Stimulated activated CD4-positive, alpha-beta T cell treated with anti-CD3 and anti-CD28 coated beads, Interleukin-4, amount 100 ng/mL, for 1 hour (primary cell): ENCODE data around the gene DNASE2.
A peak's percentile ranks its signal among the peaks of the same experiment; 100 is the strongest.
"Not testable (repeated sequence)": the region's sequence is repeated elsewhere in the genome, so short reads cannot be mapped to it uniquely, and the experiment has no call there.

Source experiments
- DNase-seq: peaks from one replicate; pipeline ENCODE4 v3.0.0-alpha.2; 2020

Gene DNASE2

GRCh38 chr19:12881172-12881808, at the start of gene DNASE2:
TSS of gene DNASE2 (minus strand) at chr19:12881449. CDS start at chr19:12881375, 74 bp downstream.
- peak; percentile 89 for DNase-seq

- no peak for DNase-seq
Observed at GRCh38 chr19:12930002-12930645, 48.9 kb upstream of the DNASE2 start.

- no peak for DNase-seq
Observed at GRCh38 chr19:12924621-12925310, 43.5 kb upstream of the DNASE2 start.

DNA sequence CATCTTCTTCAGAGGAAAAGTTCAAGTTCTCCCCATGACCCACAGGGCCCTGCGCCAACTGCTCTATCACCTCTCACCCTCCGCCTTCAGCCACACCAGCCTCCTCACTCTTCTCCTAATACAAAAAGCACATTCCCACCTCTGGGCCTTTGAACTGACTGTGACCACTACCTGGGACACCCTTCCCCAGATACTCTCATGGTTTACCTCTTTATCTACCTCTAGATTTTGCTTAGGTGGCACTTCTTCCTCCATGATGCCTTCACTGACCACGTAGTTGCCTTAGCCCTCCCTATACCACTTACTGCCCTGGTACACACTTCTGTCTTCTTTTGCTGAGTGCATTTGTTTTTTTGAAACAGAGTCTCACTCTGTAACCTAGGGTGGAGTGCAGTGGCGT, 41.7 kb upstream of the DNASE2 start:
- no peak for DNase-seq

- no peak for DNase-seq
Observed at GRCh38 chr19:12921047-12921446, 39.8 kb upstream of the DNASE2 start.

DNA sequence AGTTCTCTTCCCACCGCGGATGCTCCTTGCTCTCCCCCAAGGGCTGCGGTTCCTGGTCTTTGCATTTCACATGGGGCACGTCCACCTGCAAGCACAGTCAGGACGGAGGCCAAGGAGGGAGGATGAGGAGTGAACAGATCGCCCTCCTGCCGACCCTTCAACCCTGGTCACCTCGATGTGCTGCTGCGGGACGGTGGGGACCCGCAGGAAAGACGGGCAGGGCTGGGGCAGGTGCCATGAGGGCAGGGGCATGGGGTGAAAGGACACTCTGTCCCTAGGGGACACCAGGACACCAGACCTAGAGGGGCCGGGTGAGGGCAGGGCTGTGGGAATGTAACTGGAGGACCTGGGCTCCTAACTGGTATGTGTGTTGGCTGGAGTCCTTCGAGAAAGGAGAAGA, 37.0 kb upstream of the DNASE2 start:
- no peak for DNase-seq

DNA sequence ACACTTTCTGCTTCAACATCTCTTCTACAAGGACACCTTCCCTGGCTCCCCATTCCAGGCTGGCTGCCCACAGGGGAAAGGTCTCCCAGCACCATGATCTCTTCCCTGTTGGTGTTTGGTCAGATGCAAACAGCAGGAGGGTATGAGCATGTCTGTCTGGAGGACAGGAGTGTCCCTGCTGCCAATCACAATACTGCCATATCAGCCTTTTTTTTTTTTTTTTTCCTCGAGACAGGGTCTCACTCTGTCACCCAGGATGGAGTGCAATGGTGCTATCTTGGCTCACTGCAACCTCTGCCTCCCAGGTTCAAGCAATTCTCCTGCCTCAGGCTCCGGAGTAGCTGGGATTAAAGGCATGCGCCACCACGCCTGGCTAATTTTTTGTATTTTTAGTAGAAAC, 34.6 kb upstream of the DNASE2 start:
- DNase-seq: not testable (repeated sequence)

DNA sequence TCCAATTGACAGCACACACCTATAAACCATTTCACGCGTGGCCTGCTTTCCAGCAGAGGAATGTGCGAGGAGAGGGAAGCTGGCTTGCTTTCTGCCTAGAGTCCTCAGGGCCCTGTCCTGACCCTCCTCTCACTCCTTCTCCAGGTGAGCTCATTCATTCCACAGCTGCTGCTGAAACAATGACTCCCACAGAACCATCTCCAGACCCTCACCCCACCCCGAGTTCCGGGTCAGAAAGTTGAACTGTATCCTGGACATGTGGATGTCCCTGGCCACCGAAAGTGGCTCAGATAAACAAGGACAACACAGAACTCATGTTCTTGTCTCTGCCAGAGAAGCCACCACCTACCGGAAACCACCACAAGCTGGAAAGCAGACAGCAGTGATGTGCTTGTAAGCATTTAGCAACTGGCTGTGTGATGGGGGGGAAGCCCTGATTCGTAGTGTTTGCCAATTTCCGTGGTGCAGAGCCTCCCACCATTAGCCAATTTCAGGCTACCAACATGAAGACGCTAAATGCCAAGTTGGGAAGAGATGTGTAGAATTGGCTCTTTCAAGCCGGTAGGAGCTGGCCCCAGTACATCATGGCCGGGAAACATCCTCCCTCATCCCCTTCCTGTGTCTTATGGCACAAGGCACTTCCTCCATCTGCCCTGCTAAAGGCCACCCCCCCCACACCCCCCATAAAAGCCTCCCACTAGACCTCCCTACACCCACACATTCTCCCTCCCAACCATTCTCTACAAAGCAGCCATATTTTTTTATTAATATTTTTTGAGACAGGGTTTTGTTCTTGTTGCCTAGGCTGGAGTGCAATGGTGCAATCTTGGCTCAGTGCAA, 32.8 kb upstream of the DNASE2 start:
- peak; percentile 22 for DNase-seq

DNA sequence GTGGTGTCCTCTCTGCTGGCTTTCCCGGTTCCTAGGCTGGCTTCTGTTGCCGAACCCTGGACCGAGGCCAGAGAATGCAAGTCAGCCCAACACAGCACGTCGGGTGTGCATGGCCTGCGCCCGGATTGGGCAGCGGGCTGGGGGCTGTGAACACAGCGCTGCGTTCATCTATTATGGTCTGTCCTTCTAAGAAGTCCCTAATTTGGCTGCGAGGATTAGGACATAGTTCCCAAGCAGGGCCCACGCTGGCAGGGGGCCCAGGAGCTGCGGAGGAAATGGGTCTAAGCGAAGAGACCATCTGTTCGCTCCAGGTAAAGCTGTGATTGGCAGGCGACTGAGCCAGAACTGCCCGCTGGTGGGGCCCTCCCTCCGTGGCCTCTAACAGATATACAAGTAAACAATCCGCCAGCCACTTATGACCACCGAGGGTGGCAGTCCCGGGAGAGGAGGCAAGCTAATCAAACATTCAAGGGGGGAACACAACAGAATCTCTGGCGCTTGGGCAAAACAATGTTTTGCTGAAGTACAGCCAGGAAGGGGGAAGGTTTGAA, 31.8 kb upstream of the DNASE2 start:
- no peak for DNase-seq

DNA sequence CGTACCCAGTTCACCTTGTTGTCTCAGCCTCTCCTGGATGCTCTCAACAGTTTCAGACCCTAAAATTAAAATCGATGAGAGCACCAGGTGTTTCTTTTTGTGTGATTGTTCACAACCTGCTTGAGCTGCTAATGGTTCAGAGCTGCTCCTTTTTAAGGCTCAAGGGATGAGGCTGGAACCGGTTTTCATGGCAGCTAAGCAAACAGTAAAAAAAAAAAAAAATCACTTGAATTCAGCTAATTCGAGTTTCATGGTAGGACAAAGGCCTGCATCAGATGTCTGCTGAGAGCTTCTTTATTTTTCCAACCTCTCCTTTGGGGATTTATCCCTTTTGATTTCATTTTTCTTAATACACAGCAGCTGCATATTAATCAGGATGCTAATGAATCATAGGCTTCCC, 31.3 kb upstream of the DNASE2 start:
- no peak for DNase-seq

- DNase-seq: no peak
Observed at GRCh38 chr19:12907166-12907565, 25.9 kb upstream of the DNASE2 start.

- DNase-seq: no peak
Observed at GRCh38 chr19:12899891-12900518, 18.8 kb upstream of the DNASE2 start.

DNA sequence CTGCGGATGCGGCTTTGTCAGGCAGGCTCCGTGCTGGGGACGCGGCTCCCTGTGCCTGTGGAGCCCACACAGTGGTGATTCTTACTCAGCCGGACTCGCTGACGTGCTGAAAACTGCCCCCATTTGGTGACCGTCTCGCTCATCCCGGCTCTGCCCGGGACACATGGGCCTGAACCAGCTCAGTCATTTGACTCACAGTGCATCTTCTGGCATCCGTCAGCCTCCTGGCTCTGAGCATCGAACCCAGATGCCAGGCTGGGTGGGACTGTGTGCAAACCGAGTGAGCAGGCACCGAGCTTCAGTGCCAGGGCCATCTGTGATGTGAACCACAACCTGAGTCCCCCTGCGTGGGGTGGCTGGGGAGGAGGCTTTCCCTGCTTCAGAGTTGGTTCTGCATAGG, 15.2 kb upstream of the DNASE2 start:
- no peak for DNase-seq

- DNase-seq: no peak
Observed at GRCh38 chr19:12893582-12893981, 12.3 kb upstream of the DNASE2 start.

DNA sequence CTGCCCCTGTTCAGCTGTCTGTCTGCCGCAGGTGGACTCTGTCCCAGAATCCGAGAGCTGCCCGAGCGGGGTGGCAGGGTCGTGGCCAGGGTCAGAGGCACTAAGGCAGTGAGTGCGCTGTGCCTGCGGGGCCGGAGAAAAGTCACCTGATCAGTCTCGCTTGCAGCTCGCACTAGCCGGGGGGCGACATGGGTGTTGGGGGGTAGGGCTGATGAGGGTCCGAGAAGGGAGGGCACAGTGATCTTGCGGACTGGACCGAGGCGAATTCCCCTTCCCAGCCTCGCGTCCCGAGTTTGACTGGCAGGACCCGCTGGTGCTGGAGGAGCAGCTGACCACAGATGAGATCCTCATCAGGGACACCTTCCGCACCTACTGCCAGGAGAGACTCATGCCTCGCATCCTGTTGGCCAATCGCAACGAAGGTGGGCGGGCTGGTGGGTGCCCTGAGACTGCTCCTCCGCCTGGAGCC, 10.3 kb upstream of the DNASE2 start:
- no peak for DNase-seq

- DNase-seq: peak; percentile 92
Observed at GRCh38 chr19:12890787-12891552, 9.7 kb upstream of the DNASE2 start, which contains the start of gene GCDH. TSS of gene GCDH (plus strand) at chr19:12891160. CDS start at chr19:12891305, 145 bp downstream.

GRCh38 chr19:12890299-12890786, 9.1 kb upstream of the DNASE2 start:
- not testable (repeated sequence) for DNase-seq

GRCh38 chr19:12888006-12888603, 6.9 kb upstream of the DNASE2 start:
- DNase-seq: no peak

DNA sequence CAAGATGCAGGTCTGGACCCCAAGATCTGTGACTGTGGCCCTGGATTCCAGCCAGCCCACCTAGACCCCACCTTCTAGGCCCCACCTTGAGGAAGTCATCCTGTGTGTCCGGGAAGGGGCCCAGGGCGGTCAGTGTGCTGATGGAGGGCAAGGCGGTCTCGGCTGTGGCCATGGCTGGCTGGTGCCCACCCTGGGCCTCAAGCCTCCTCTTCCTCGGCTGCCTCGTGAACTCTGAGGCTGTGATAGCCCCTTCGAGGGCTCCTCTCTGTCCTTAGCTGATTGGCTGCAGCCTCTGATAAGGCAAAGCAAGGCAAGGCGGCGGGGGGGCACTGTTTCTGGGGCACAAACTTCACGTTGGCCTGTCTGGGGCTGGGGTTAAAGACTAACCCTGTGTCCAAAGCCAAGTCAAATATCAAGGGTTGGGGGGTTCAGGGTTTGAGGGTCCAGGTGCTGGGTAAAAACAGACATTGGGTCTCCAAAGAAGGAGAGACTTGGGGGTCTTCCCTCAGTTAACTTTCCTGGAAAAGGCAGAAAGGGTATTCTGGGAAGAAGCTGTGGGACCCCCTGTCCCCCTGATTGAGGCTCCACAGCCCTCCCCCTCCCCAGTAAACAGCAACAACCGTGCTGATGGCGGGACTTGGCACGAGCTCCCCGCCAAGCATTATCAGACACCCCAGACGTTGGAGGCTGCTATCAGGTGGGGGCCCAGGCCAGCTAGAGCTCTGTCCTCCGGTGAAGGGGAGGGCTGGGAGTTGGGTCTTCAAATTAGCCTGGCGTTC, 5.9 kb upstream of the DNASE2 start, which contains the start of gene KLF1:
Gene KLF1, minus strand, starts transcription at position 233 of the 779 bp plus-strand sequence. Its CDS starts 61 bp downstream, at position 172.
- DNase-seq: no peak

GRCh38 chr19:12886651-12886968, 5.4 kb upstream of the DNASE2 start:
- no peak for DNase-seq
